Activated CD8-positive, alpha-beta T cell treated with anti-CD3 and anti-CD28 coated beads for 36 hours (primary cell): Measurements from ENCODE around the gene FSIP1. TPM values are rescaled to one million over a fixed set of nuclear protein-coding genes. Genes with fewer than 3 reads are reported as not detected.

Source experiments
- ATAC-seq: fragments of 200-7000 bp; cut with Tn5 transposase; one replicate; pipeline ENCODE4 v1.10.0; 2021; ENCODE audit warnings: mild to moderate bottlenecking, moderate library complexity
- CTCF ChIA-PET: fragments of 350-600 bp; sonication (Branson Sonifier 250); formaldehyde crosslinking; loops from one replicate; lab custom pipeline; 2021; ENCODE audit warnings: antibody characterized with exemption; lab: Charles Lee
- POLR2A ChIA-PET: fragments of 350-600 bp; sonication (Branson Sonifier 250); formaldehyde crosslinking; loops from one replicate; lab custom pipeline; 2021; ENCODE audit warnings: antibody characterized with exemption; lab: Charles Lee
- DNase-seq: peaks from one replicate; pipeline ENCODE4 v3.0.0-alpha.2; 2020
- H3K27ac Mint-ChIP-seq: one replicate; pipeline ENCODE4 v1.8.0; 2021; ENCODE audit warnings: mild to moderate bottlenecking, mixed read lengths
- H3K27me3 Mint-ChIP-seq: one replicate; pipeline ENCODE4 v1.8.0; 2021; ENCODE audit warnings: mixed read lengths
- H3K36me3 Mint-ChIP-seq: one replicate; pipeline ENCODE4 v1.8.0; 2021; ENCODE audit warnings: low read depth, mixed read lengths
- H3K4me1 Mint-ChIP-seq: one replicate; pipeline ENCODE4 v1.8.0; 2021; ENCODE audit warnings: low read depth, mixed read lengths
- H3K4me3 Mint-ChIP-seq: one replicate; pipeline ENCODE4 v1.8.0; 2021; ENCODE audit warnings: mild to moderate bottlenecking, moderate library complexity, mixed read lengths
- H3K9me3 Mint-ChIP-seq: one replicate; pipeline ENCODE4 v1.8.0; 2021; ENCODE audit warnings: mixed read lengths
- intact Hi-C: fragments of 100-400 bp; cut with micrococcal nuclease; formaldehyde crosslinking; loops from one replicate; pipeline ENCODE4 v1.10.0; 2022
- total RNA-seq, 2 experiments: library from RNA; stranded (reverse); gene quantifications; one replicate each; pipeline ENCODE4 v1.2.3, GENCODE V29; 2021
- TF ChIP-seq, protein P1 (sequence below): fragments of 200-600 bp; IDR thresholded peaks from one replicate; pipeline ENCODE4 v1.8.0; 2022; ENCODE audit warnings: antibody characterized with exemption, mild to moderate bottlenecking

Gene FSIP1
- total RNA-seq, 2 experiments from 2014 or later = 0.36 to 0.43 TPM

DNA sequence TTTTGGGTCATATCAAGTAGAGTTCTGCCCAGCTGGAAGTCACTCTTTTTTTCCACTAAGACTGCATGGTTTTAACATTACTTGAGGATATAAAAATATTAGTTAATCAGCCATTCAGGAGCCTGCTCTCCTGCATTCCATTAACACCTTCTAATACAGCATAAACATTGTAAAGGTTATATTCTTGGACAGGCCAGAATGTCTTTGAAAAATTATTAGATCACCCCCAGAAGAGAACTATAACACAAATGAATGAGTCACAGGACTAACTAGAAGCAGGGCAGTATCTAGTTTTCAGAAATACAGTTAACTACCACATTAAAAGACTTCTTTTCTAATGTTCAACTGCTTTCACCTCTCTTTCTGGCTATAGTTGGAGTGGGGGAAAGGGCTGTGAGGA, 120.9 kb downstream of the FSIP1 start:
- Mint-ChIP-seq H3K36me3 (no peaks in the 10 kb centered on the region), H3K9me3 (no peaks in the 10 kb centered on the region), H3K27me3 (peaks cover 2% of the 10 kb centered on the region), H3K4me3 (no peak overlapping the region), H3K27ac (no peak overlapping the region), H3K4me1 (no peaks in the 10 kb centered on the region)
- DNase-seq (no peak), ATAC-seq (no peak)
- ChIA-PET POLR2A (no interaction called here), CTCF (interaction anchor here (1.3 kb wide), 1 partner anchor 95 kb away, joined by 3 read pairs; no protein-coding TSS in a partner anchor)
- intact Hi-C loops = loop anchor here (10.0 kb wide), 1 partner anchor 67 kb away; no protein-coding TSS in a partner anchor
- TF ChIP-seq, protein P1, sequence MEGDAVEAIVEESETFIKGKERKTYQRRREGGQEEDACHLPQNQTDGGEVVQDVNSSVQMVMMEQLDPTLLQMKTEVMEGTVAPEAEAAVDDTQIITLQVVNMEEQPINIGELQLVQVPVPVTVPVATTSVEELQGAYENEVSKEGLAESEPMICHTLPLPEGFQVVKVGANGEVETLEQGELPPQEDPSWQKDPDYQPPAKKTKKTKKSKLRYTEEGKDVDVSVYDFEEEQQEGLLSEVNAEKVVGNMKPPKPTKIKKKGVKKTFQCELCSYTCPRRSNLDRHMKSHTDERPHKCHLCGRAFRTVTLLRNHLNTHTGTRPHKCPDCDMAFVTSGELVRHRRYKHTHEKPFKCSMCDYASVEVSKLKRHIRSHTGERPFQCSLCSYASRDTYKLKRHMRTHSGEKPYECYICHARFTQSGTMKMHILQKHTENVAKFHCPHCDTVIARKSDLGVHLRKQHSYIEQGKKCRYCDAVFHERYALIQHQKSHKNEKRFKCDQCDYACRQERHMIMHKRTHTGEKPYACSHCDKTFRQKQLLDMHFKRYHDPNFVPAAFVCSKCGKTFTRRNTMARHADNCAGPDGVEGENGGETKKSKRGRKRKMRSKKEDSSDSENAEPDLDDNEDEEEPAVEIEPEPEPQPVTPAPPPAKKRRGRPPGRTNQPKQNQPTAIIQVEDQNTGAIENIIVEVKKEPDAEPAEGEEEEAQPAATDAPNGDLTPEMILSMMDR = no peak

DNA sequence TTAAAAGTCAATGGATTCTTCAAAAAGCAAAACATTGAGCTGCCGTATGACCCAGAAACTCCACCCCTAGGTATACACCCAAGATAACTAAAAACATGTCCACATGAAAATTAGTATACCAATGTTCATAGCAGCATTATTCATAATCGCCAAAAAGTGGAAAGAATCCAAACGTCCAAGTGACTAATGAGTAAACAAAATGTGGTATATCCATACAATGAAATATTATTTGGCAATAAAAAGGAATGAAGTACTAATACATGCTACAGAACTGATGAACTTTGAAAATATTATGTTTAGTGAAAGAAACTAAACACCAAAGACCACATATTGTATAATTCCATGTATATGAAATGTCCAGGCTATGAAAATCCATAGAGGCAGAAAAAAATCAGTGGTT, 123.9 kb downstream of the FSIP1 start:
- H3K4me3 Mint-ChIP-seq = no peak overlapping the region
- H3K36me3 Mint-ChIP-seq = no peaks in the 10 kb centered on the region
- H3K9me3 Mint-ChIP-seq = no peaks in the 10 kb centered on the region
- no peak for DNase-seq
- ChIA-PET POLR2A (no interaction called here), CTCF (no interaction called here)
- peaks cover 2% of the 10 kb centered on the region for H3K27me3 Mint-ChIP-seq
- H3K4me1 Mint-ChIP-seq = no peaks in the 10 kb centered on the region
- intact Hi-C loops = no loop called here
- no peak overlapping the region for H3K27ac Mint-ChIP-seq
- TF ChIP-seq, protein P1 = no peak
- no peak for ATAC-seq

DNA sequence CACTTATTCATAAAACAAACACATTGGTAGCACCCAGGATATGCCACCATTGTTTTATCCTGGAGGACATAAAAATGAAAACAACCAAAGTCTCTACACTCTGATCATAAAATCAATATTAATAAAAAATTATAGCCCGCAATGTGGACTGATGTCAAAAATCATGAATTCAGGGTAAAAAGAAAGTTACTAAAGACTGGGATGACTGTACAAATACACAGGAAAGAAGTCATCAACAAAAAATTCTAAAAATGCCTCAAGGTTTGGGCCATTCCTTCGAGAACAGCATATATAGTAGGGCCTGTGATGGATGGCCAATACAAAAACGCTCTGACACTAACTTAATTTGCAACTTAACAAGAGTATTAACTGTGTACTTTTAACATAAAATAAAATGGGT, 125.0 kb downstream of the FSIP1 start:
- DNase-seq = no peak
- intact Hi-C loops = no loop called here
- Mint-ChIP-seq H3K4me3 (no peak overlapping the region), H3K27me3 (peaks cover 2% of the 10 kb centered on the region), H3K4me1 (no peaks in the 10 kb centered on the region), H3K27ac (no peak overlapping the region), H3K9me3 (no peaks in the 10 kb centered on the region), H3K36me3 (no peaks in the 10 kb centered on the region)
- no peak for ATAC-seq
- CTCF ChIA-PET = no interaction called here
- POLR2A ChIA-PET = no interaction called here
- TF ChIP-seq, protein P1 = no peak

DNA sequence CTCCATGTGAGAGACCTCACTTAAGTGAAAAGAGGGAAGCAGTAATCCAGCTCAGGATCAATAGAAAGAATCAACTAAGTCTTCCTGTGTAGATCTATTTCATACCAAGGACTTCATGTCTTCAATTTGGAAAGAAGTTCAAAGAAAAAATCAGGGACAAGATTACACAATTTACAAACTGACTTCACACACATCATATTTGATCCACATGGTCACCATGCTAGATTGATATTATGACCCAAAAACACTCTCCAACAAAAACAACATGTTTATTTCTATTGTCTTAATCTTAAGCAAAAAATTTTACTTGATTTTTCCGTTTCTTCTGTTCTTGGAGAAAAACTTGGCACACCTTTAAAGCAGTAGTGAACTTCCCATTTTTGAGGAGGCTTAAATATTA, 125.5 kb downstream of the FSIP1 start:
- intact Hi-C loops = no loop called here
- Mint-ChIP-seq H3K9me3 (no peaks in the 10 kb centered on the region), H3K27me3 (peaks cover 2% of the 10 kb centered on the region), H3K36me3 (no peaks in the 10 kb centered on the region), H3K4me1 (no peaks in the 10 kb centered on the region), H3K27ac (no peak overlapping the region), H3K4me3 (no peak overlapping the region)
- DNase-seq = no peak
- POLR2A ChIA-PET = no interaction called here
- TF ChIP-seq, protein P1 = no peak
- CTCF ChIA-PET = no interaction called here
- no peak for ATAC-seq

DNA sequence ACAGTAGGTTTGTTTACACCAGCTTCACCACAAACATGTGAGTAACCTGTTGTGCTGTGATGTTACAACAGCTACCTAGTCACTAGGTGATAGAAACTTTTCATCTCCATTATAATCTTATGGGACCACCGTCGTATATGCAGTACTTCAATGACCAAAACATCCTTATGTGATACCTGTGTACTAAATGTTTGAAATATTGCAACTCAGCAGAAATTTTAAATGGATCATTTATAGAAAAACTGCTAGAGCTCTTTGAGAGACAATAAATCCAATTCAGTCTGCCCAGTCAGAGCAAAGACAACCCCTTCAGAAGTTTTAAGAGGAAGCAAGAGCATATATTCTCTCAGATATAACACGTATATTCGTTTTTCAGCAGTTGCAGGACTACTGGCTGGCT, 128.3 kb downstream of the FSIP1 start:
- CTCF ChIA-PET = interaction anchor here (1.2 kb wide), 2 partner anchors 11 to 31 kb away, joined by 3 read pairs; no protein-coding TSS in a partner anchor
- Mint-ChIP-seq H3K4me3 (no peak overlapping the region), H3K36me3 (no peaks in the 10 kb centered on the region), H3K27ac (no peak overlapping the region), H3K27me3 (peaks cover 2% of the 10 kb centered on the region), H3K9me3 (no peaks in the 10 kb centered on the region), H3K4me1 (no peaks in the 10 kb centered on the region)
- ATAC-seq = no peak
- intact Hi-C loops = no loop called here
- TF ChIP-seq, protein P1 = no peak
- POLR2A ChIA-PET = no interaction called here
- DNase-seq = no peak
